Neural cell (in vitro differentiated cells): ENCODE data around the gene SLC2A6. TPM values are rescaled to one million over a fixed set of nuclear protein-coding genes. Genes with fewer than 3 reads are reported as not detected.

Experiments used
- H2AFZ ChIP-seq: fragments of 200-600, 300-800 bp; sonication (generic), shearing (Covaris generic); 2 replicates; pipeline ENCODE4 v1.6.0; 2014; ENCODE audit warnings: low read depth, mild to moderate bottlenecking, antibody characterized with exemption, low read length, moderate library complexity
- H3F3A ChIP-seq: fragments of 200-600 bp; shearing (Covaris generic); 2 replicates; pipeline ENCODE4 v1.6.1; 2016; ENCODE audit warnings: mild to moderate bottlenecking, moderate library complexity, mixed read lengths, antibody characterized with exemption, low read length; ENCODE audit not compliant: insufficient read depth, poor library complexity, severe bottlenecking
- H3K27ac ChIP-seq: fragments of 200-600, 300-800 bp; sonication (generic), shearing (Covaris generic); 2 replicates; pipeline ENCODE4 v1.5.1; 2014; ENCODE audit warnings: mild to moderate bottlenecking, low read length, moderate library complexity
- H3K27me3 ChIP-seq: fragments of 300-800, 200-600 bp; sonication (generic), shearing (Covaris generic); 2 replicates; pipeline ENCODE4 v1.6.0; 2014; ENCODE audit warnings: mild to moderate bottlenecking, low read depth, low read length, moderate library complexity; ENCODE audit not compliant: insufficient read depth
- H3K36me3 ChIP-seq: fragments of 300-800, 200-600 bp; sonication (generic), shearing (Covaris generic); 2 replicates; pipeline ENCODE4 v1.5.1; 2014; ENCODE audit warnings: mild to moderate bottlenecking, antibody characterized with exemption, low read length, moderate library complexity; ENCODE audit not compliant: insufficient read depth
- H3K4me2 ChIP-seq: fragments of 300-800, 200-600 bp; sonication (generic), shearing (Covaris generic); 2 replicates; pipeline ENCODE4 v1.6.0; 2014; ENCODE audit warnings: mild to moderate bottlenecking, low read length
- H3K4me3 ChIP-seq: fragments of 300-800, 200-600 bp; sonication (generic), shearing (Covaris generic); 2 replicates; pipeline ENCODE4 v1.5.1; 2014; ENCODE audit warnings: mild to moderate bottlenecking, low read length, moderate library complexity
- H3K79me2 ChIP-seq: fragments of 200-600 bp; shearing (Covaris generic); replicated peaks from 2 replicates; pipeline ENCODE4 v1.6.0; 2014; ENCODE audit warnings: mild to moderate bottlenecking, low read length, moderate library complexity; ENCODE audit not compliant: insufficient read depth
- H3K9ac ChIP-seq: fragments of 300-800, 200-600 bp; sonication (generic), shearing (Covaris generic); 2 replicates; pipeline ENCODE4 v1.6.1; 2016; ENCODE audit warnings: mild to moderate bottlenecking, low read length, mixed read lengths
- H3K9me2 ChIP-seq: fragments of 200-600 bp; shearing (Covaris generic); 2 replicates; pipeline ENCODE4 v1.6.1; 2016; ENCODE audit warnings: mild to moderate bottlenecking, low read length, mixed read lengths; ENCODE audit not compliant: insufficient read depth
- H3K9me3 ChIP-seq: fragments of 200-600, 300-800 bp; sonication (generic), shearing (Covaris generic); 2 replicates; pipeline ENCODE4 v1.6.1; 2016; ENCODE audit warnings: mild to moderate bottlenecking, mixed run types, low read length, moderate library complexity, mixed read lengths
- H4K20me1 ChIP-seq: fragments of 200-600 bp; shearing (Covaris generic); 2 replicates; pipeline ENCODE4 v1.6.1; 2016; ENCODE audit warnings: mild to moderate bottlenecking, mixed run types; ENCODE audit not compliant: insufficient read depth
- EP300 ChIP-seq: fragments of 450-650 bp; conservative IDR thresholded peaks from 2 replicates; pipeline ENCODE4 v1.6.1; 2014; ENCODE audit warnings: antibody characterized with exemption, mild to moderate bottlenecking, moderate library complexity; ENCODE audit not compliant: poor library complexity, severe bottlenecking
- EZH2 ChIP-seq: fragments of 200-600, 300-800 bp; shearing (Covaris generic), sonication (generic); IDR thresholded peaks from 2 replicates; pipeline ENCODE4 v1.6.1; 2014; ENCODE audit warnings: antibody characterized with exemption, low read length, borderline replicate concordance, mild to moderate bottlenecking; ENCODE audit not compliant: insufficient read depth, poor library complexity, severe bottlenecking
- MXI1 ChIP-seq: fragments of 450-650 bp; conservative IDR thresholded peaks from 2 replicates; pipeline ENCODE4 v1.6.1; 2014; ENCODE audit warnings: antibody characterized with exemption, mild to moderate bottlenecking; ENCODE audit not compliant: poor library complexity, severe bottlenecking
- POLR2AphosphoS5 ChIP-seq: IDR thresholded peaks from 2 replicates; pipeline ENCODE4 v1.6.1; 2012
- RAD21 ChIP-seq: fragments of 450-650 bp; conservative IDR thresholded peaks from 2 replicates; pipeline ENCODE4 v1.6.1; 2014; ENCODE audit warnings: antibody characterized with exemption, mild to moderate bottlenecking, moderate library complexity
- REST ChIP-seq: IDR thresholded peaks from 2 replicates; pipeline ENCODE4 v1.6.1; 2012; ENCODE audit warnings: borderline replicate concordance
- SMC3 ChIP-seq: fragments of 450-650 bp; conservative IDR thresholded peaks from 2 replicates; pipeline ENCODE4 v1.6.1; 2014; ENCODE audit warnings: antibody characterized with exemption, mild to moderate bottlenecking, moderate library complexity; ENCODE audit not compliant: poor library complexity
- TAF1 ChIP-seq: IDR thresholded peaks from 2 replicates; pipeline ENCODE4 v1.6.1; 2012; ENCODE audit warnings: low read depth
- polyA plus RNA-seq: library from polyadenylated mRNA; depleted of rRNA; stranded (reverse); fragments of >200 nt; gene quantifications from 2 replicates; pipeline ENCODE4 v1.2.3, GENCODE V29; 2014
- TF ChIP-seq, protein P1 (sequence below): fragments of 450-650 bp; IDR thresholded peaks from 2 replicates; pipeline ENCODE4 v1.5.1; 2014; ENCODE audit warnings: antibody characterized with exemption, mild to moderate bottlenecking, moderate library complexity; ENCODE audit not compliant: poor library complexity, severe bottlenecking

SLC2A6 gene
- polyA plus RNA-seq, 1 donor from 2014 or later, result 11.5 TPM

DNA sequence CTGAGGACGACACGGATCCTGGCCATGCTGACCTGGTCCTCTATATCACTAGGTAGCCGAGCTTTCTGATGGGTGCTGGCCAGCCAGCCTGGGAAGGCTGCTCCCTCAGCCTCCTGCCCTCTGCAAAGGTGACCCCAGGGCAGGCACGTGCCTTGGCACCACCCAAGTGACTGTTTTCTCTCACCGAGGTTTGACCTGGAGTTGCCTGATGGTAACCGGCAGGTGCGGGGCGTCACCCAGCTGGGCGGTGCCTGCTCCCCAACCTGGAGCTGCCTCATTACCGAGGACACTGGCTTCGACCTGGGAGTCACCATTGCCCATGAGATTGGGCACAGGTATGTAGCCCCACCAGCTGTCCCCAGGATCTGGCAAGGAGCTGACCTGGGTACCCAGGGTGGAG lies 52.9 kb downstream of the SLC2A6 start:
- TF ChIP-seq EP300, result no peak
- TF ChIP-seq EZH2, result no peak
- no peak for TF ChIP-seq SMC3
- TF ChIP-seq REST, result no peak
- TF ChIP-seq, protein P1, sequence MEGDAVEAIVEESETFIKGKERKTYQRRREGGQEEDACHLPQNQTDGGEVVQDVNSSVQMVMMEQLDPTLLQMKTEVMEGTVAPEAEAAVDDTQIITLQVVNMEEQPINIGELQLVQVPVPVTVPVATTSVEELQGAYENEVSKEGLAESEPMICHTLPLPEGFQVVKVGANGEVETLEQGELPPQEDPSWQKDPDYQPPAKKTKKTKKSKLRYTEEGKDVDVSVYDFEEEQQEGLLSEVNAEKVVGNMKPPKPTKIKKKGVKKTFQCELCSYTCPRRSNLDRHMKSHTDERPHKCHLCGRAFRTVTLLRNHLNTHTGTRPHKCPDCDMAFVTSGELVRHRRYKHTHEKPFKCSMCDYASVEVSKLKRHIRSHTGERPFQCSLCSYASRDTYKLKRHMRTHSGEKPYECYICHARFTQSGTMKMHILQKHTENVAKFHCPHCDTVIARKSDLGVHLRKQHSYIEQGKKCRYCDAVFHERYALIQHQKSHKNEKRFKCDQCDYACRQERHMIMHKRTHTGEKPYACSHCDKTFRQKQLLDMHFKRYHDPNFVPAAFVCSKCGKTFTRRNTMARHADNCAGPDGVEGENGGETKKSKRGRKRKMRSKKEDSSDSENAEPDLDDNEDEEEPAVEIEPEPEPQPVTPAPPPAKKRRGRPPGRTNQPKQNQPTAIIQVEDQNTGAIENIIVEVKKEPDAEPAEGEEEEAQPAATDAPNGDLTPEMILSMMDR, result no peak
- TF ChIP-seq TAF1, result no peak
- no peak for TF ChIP-seq RAD21
- TF ChIP-seq POLR2AphosphoS5, result no peak
- no peak for TF ChIP-seq MXI1
- Histone ChIP-seq H3K4me3 (no peak overlapping the region), H4K20me1 (no peaks in the 10 kb centered on the region), H3K79me2 (no peaks in the 10 kb centered on the region), H3K4me2 (no peak overlapping the region), H3F3A (no peaks in the 10 kb centered on the region), H3K27me3 (peaks cover 27% of the 10 kb centered on the region), H2AFZ (no peak overlapping the region), H3K9me2 (no peaks in the 10 kb centered on the region), H3K9me3 (peaks cover 10% of the 10 kb centered on the region), H3K36me3 (no peaks in the 10 kb centered on the region), H3K27ac (no peak overlapping the region), H3K9ac (no peak overlapping the region)

DNA sequence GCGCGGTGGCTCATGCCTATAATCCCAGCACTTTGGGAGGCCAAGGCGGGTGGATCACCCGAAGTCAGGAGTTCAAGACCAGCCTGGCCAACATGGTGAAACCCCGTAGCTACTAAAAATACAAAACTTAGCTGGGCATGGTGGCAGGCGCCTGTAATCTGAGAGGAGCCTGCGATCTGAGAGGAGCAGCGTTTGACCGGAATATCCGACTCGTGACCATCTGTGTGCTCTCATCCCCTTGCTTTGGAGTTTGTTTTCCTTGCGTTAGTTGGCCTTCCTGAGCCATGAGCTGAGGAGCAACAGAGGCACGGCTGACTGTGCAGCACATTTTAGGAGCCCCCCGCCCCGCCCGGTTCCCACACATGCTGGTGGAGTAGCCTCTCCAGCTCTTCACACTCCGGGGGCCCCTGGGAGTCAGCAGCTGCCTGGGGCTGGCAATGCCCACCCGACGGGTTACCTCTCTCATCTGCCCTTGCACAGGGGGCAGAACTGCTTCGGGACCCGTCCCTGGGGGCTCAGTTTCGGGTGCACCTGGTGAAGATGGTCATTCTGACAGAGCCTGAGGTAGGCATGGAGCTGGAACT lies 53.8 kb downstream of the SLC2A6 start:
- Histone ChIP-seq H3K9me3 (peaks cover 10% of the 10 kb centered on the region), H3K79me2 (no peaks in the 10 kb centered on the region), H4K20me1 (no peaks in the 10 kb centered on the region), H3K27me3 (peaks cover 24% of the 10 kb centered on the region), H3K4me2 (no peak overlapping the region), H3K27ac (no peak overlapping the region), H3K36me3 (no peaks in the 10 kb centered on the region), H3F3A (no peaks in the 10 kb centered on the region), H3K9ac (no peak overlapping the region), H3K9me2 (no peaks in the 10 kb centered on the region), H2AFZ (no peak overlapping the region), H3K4me3 (no peak overlapping the region)
- TF ChIP-seq, protein P1, result no peak
- no peak for TF ChIP-seq POLR2AphosphoS5
- TF ChIP-seq SMC3, result no peak
- TF ChIP-seq REST, result no peak
- no peak for TF ChIP-seq RAD21
- TF ChIP-seq EP300, result no peak
- no peak for TF ChIP-seq TAF1
